ENCODE data around the gene RAB11A.
A peak's percentile ranks its signal among the peaks of the same experiment; 100 is the strongest.

The RAB11A gene

GRCh38 chr15:65835447-65835846 lies 33.8 kb upstream of the RAB11A start:
- Histone ChIP-seq H3K9ac (ENCODE audit: low read depth, low read length) (no peak overlapping the region), H3K36me3 (ENCODE audit: insufficient read depth, low read length) (no peaks in the 10 kb centered on the region), H3K4me2 (ENCODE audit: insufficient read depth, low read length) (no peak overlapping the region), H3K27me3 (ENCODE audit: insufficient read depth, low read length, poor library complexity) (no peaks in the 10 kb centered on the region), H3K9me3 (ENCODE audit: insufficient read depth, low read length, severe bottlenecking) (no peaks in the 10 kb centered on the region), H3K27ac (ENCODE audit: low read length) (no peak overlapping the region), H3K4me3 (ENCODE audit: low read depth in 1 of 2, low read length in 2 of 2) (no peak overlapping the region), H3K79me2 (ENCODE audit: insufficient read depth, low read length) (no peaks in the 10 kb centered on the region), H2AFZ (ENCODE audit: low read depth, low read length) (no peak overlapping the region), H3K4me1 (ENCODE audit: insufficient read depth, low read length) (peaks cover 29% of the 10 kb centered on the region), H4K20me1 (ENCODE audit: insufficient read depth, low read length) (no peaks in the 10 kb centered on the region)
- ATAC-seq (ENCODE audit: insufficient read depth, low read depth), result no peak
- no peak for TF ChIP-seq CTCF (IDR thresholded peaks at IDR 0.05; ENCODE audit: borderline replicate concordance, extremely low read depth, low read length, poor library complexity, severe bottlenecking)
- TF ChIP-seq EZH2 (IDR thresholded peaks at IDR 0.05; ENCODE audit: borderline replicate concordance, low read depth, low read length, severe bottlenecking), result no peak
- DNase-seq, result no peak

- H3K9me3 ChIP-seq (ENCODE audit: insufficient read depth, low read length, severe bottlenecking), result no peaks in the 10 kb centered on the region
- no peak overlapping the region for H3K9ac ChIP-seq (ENCODE audit: low read depth, low read length)
- DNase-seq (no peak), ATAC-seq (ENCODE audit: insufficient read depth, low read depth) (no peak)
- TF ChIP-seq EZH2 (IDR thresholded peaks at IDR 0.05; ENCODE audit: borderline replicate concordance, low read depth, low read length, severe bottlenecking) (no peak), CTCF (IDR thresholded peaks at IDR 0.05; ENCODE audit: borderline replicate concordance, extremely low read depth, low read length, poor library complexity, severe bottlenecking) (peak; percentile 49)
- peaks cover 24% of the 10 kb centered on the region for H3K4me1 ChIP-seq (ENCODE audit: insufficient read depth, low read length)
- H3K79me2 ChIP-seq (ENCODE audit: insufficient read depth, low read length), result no peaks in the 10 kb centered on the region
- no peaks in the 10 kb centered on the region for H4K20me1 ChIP-seq (ENCODE audit: insufficient read depth, low read length)
- H2AFZ ChIP-seq (ENCODE audit: low read depth, low read length), result no peak overlapping the region
- H3K4me3 ChIP-seq (ENCODE audit: low read depth in 1 of 2, low read length in 2 of 2), result no peak overlapping the region
- H3K36me3 ChIP-seq (ENCODE audit: insufficient read depth, low read length), result no peaks in the 10 kb centered on the region
- no peaks in the 10 kb centered on the region for H3K27me3 ChIP-seq (ENCODE audit: insufficient read depth, low read length, poor library complexity)
- H3K4me2 ChIP-seq (ENCODE audit: insufficient read depth, low read length), result no peak overlapping the region
- no peak overlapping the region for H3K27ac ChIP-seq (ENCODE audit: low read length)
Measured at GRCh38 chr15:65836665-65837064, 32.6 kb upstream of the RAB11A start.

- H4K20me1 ChIP-seq (ENCODE audit: insufficient read depth, low read length), result no peaks in the 10 kb centered on the region
- no peak overlapping the region for H3K9ac ChIP-seq (ENCODE audit: low read depth, low read length)
- no peak for DNase-seq
- no peak overlapping the region for H3K27ac ChIP-seq (ENCODE audit: low read length)
- no peak for ATAC-seq (ENCODE audit: insufficient read depth, low read depth)
- peaks cover 16% of the 10 kb centered on the region for H3K4me1 ChIP-seq (ENCODE audit: insufficient read depth, low read length)
- no peak overlapping the region for H3K4me3 ChIP-seq (ENCODE audit: low read depth in 1 of 2, low read length in 2 of 2)
- no peaks in the 10 kb centered on the region for H3K27me3 ChIP-seq (ENCODE audit: insufficient read depth, low read length, poor library complexity)
- H2AFZ ChIP-seq (ENCODE audit: low read depth, low read length), result no peak overlapping the region
- H3K9me3 ChIP-seq (ENCODE audit: insufficient read depth, low read length, severe bottlenecking), result no peaks in the 10 kb centered on the region
- H3K36me3 ChIP-seq (ENCODE audit: insufficient read depth, low read length), result no peaks in the 10 kb centered on the region
- H3K4me2 ChIP-seq (ENCODE audit: insufficient read depth, low read length), result no peak overlapping the region
- no peaks in the 10 kb centered on the region for H3K79me2 ChIP-seq (ENCODE audit: insufficient read depth, low read length)
- no peak for TF ChIP-seq EZH2 (IDR thresholded peaks at IDR 0.05; ENCODE audit: borderline replicate concordance, low read depth, low read length, severe bottlenecking)
Measured at GRCh38 chr15:65837301-65838294, 31.7 kb upstream of the RAB11A start.

- DNase-seq (no peak), ATAC-seq (ENCODE audit: insufficient read depth, low read depth) (no peak)
- Histone ChIP-seq H3K79me2 (ENCODE audit: insufficient read depth, low read length) (no peaks in the 10 kb centered on the region), H2AFZ (ENCODE audit: low read depth, low read length) (no peak overlapping the region), H3K36me3 (ENCODE audit: insufficient read depth, low read length) (no peaks in the 10 kb centered on the region), H3K27me3 (ENCODE audit: insufficient read depth, low read length, poor library complexity) (no peaks in the 10 kb centered on the region), H4K20me1 (ENCODE audit: insufficient read depth, low read length) (no peaks in the 10 kb centered on the region), H3K27ac (ENCODE audit: low read length) (no peak overlapping the region), H3K9me3 (ENCODE audit: insufficient read depth, low read length, severe bottlenecking) (no peaks in the 10 kb centered on the region), H3K4me1 (ENCODE audit: insufficient read depth, low read length) (no peaks in the 10 kb centered on the region), H3K9ac (ENCODE audit: low read depth, low read length) (no peak overlapping the region), H3K4me3 (ENCODE audit: low read depth in 1 of 2, low read length in 2 of 2) (no peak overlapping the region), H3K4me2 (ENCODE audit: insufficient read depth, low read length) (no peak overlapping the region)
- TF ChIP-seq EZH2 (IDR thresholded peaks at IDR 0.05; ENCODE audit: borderline replicate concordance, low read depth, low read length, severe bottlenecking) (no peak), CTCF (IDR thresholded peaks at IDR 0.05; ENCODE audit: borderline replicate concordance, extremely low read depth, low read length, poor library complexity, severe bottlenecking) (no peak)
Measured at GRCh38 chr15:65839354-65839901, 29.9 kb upstream of the RAB11A start.

Measured in DND-41 (cell line).